Stomach (tissue), 4 donors: ENCODE results near the gene EYA2.

Source experiments
- CTCF ChIP-seq, 7 experiments: fragments of 450-650 bp in 4 of 7; fragments of 200-600 bp in 3 of 7; sonication (generic) in 3 of 7; IDR thresholded peaks; one replicate each; pipeline ENCODE4 v1.5.1; 2016 to 2019; ENCODE audit warnings: antibody characterized with exemption in 7 of 7, control low read depth in 2 of 7, mild to moderate bottlenecking in 1 of 7
- POLR2A ChIP-seq, 4 donors: fragments of 450-650 bp; IDR thresholded peaks; one replicate each; pipeline ENCODE4 v1.6.1; 2016; ENCODE audit warnings: antibody characterized with exemption in 4 of 4, control low read depth in 2 of 4, mild to moderate bottlenecking in 1 of 4, moderate library complexity in 1 of 4

- TF ChIP-seq CTCF (IDR thresholded peaks at IDR 0.05) (no peak), POLR2A (IDR thresholded peaks at IDR 0.05) (no peak)
Measured at GRCh38 chr20:47063808-47064207, 169.2 kb downstream of the EYA2 start.
